GM12878 (cell line): ENCODE results near the gene SLC7A10. TPM values are rescaled to one million over a fixed set of nuclear protein-coding genes. Genes with fewer than 3 reads are reported as not detected.

Experiments used
- ATAC-seq: fragments of 200-7000 bp; cut with Tn5 transposase; 3 replicates; pipeline ENCODE4 v1.9.1; 2020; ENCODE audit warnings: mild to moderate bottlenecking, moderate library complexity
- BruUV-seq: library from RNA; stranded (reverse); fragments of 400-500 nt; replicated peaks from 2 replicates; lab custom pipeline; 2021; lab: Mats Ljungman, UMichigan
- CTCF ChIA-PET: fragments of 300-600 bp; sonication (Branson Sonifier 250); formaldehyde crosslinking; extraction: SDS; loops from one replicate; lab custom pipeline; 2021; ENCODE audit warnings: inconsistent platforms; lab: Yijun Ruan, JAX
- POLR2A ChIA-PET: fragments of 350-600 bp; formaldehyde crosslinking; extraction: SDS; loops from one replicate; lab custom pipeline; 2021; ENCODE audit warnings: inconsistent platforms; lab: Charles Lee
- RAD21 ChIA-PET: fragments of 300-600 bp; sonication (Branson Sonifier 250); formaldehyde crosslinking; loops from one replicate; lab custom pipeline; 2023; ENCODE audit warnings: antibody characterized with exemption; ENCODE audit not compliant: unreplicated experiment; lab: Charles Lee
- SMC1A ChIA-PET: fragments of 300-600 bp; sonication (Branson Sonifier 250); formaldehyde crosslinking; loops from one replicate; lab custom pipeline; 2023; ENCODE audit not compliant: unreplicated experiment, uncharacterized antibody; lab: Charles Lee
- DNase-seq: peaks from one replicate; pipeline ENCODE4 v3.0.0-alpha.2; 2011; ENCODE audit warnings: low read depth, low spot score
- FAIRE-seq: peaks from 3 replicates; lab custom pipeline; 2011; peaks lifted over from hg19 to GRCh38; lab: Jason Lieb, UNC
- H2AFZ ChIP-seq: 2 replicates; pipeline ENCODE4 v1.6.0; 2011; ENCODE audit warnings: low read depth, low read length, control low read depth; ENCODE audit not compliant: control insufficient read depth
- H3K27ac ChIP-seq: 2 replicates; pipeline ENCODE4 v1.5.1; 2011; ENCODE audit warnings: control low read depth; ENCODE audit not compliant: control insufficient read depth, insufficient read depth
- H3K27me3 ChIP-seq, 2 experiments: replicated peaks in 1 of 2; 2 replicates each; pipeline versions ENCODE4 v1.6.0 to v1.6.1; 2011; ENCODE audit warnings: low read length in 1 of 2; ENCODE audit not compliant: control insufficient read depth in 2 of 2, insufficient read depth in 2 of 2
- H3K36me3 ChIP-seq, 2 experiments: 2 replicates each; pipeline ENCODE4 v1.5.1; 2011; ENCODE audit warnings: low read length in 1 of 2; ENCODE audit not compliant: control insufficient read depth in 2 of 2, insufficient read depth in 2 of 2
- H3K4me1 ChIP-seq: 2 replicates; pipeline ENCODE4 v1.6.1; 2011; ENCODE audit warnings: mild to moderate bottlenecking, low read length, moderate library complexity, mixed read lengths; ENCODE audit not compliant: control insufficient read depth, insufficient read depth
- H3K4me2 ChIP-seq: 2 replicates; pipeline ENCODE4 v1.6.0; 2011; ENCODE audit warnings: control low read depth; ENCODE audit not compliant: control insufficient read depth, insufficient read depth
- H3K4me3 ChIP-seq: fragments of 200-600 bp; sonication (generic); 2 replicates; pipeline ENCODE4 v1.5.1; 2016
- H3K79me2 ChIP-seq: 2 replicates; pipeline ENCODE4 v1.6.0; 2011; ENCODE audit warnings: low read length; ENCODE audit not compliant: control insufficient read depth, insufficient read depth
- H3K9ac ChIP-seq: 2 replicates; pipeline ENCODE4 v1.8.0; 2011; ENCODE audit warnings: low read length, control low read depth, mixed read lengths; ENCODE audit not compliant: control insufficient read depth, insufficient read depth
- H3K9me3 ChIP-seq: replicated peaks from 3 replicates; pipeline ENCODE4 v1.5.1; 2011; ENCODE audit warnings: mild to moderate bottlenecking, low read length; ENCODE audit not compliant: control insufficient read depth, insufficient read depth
- H4K20me1 ChIP-seq: 2 replicates; pipeline ENCODE4 v1.6.0; 2011; ENCODE audit not compliant: control insufficient read depth, insufficient read depth
- BCL11A ChIP-seq: IDR thresholded peaks from 2 replicates; pipeline ENCODE4 v1.6.1; 2011; ENCODE audit warnings: low read depth, low read length
- FOXM1 ChIP-seq: IDR thresholded peaks from 2 replicates; pipeline ENCODE4 v1.6.1; 2012; ENCODE audit warnings: low read depth, mild to moderate bottlenecking, inconsistent platforms, low read length, moderate library complexity
- IKZF1 ChIP-seq: fragments of 450-650 bp; conservative IDR thresholded peaks from 2 replicates; pipeline ENCODE4 v1.6.1; 2017; ENCODE audit warnings: antibody characterized with exemption, mild to moderate bottlenecking
- MAX ChIP-seq: IDR thresholded peaks from 2 replicates; pipeline ENCODE4 v1.6.1; 2012; ENCODE audit warnings: low read depth, low read length, improper control_type of control experiment
- MYC ChIP-seq: IDR thresholded peaks from 2 replicates; pipeline ENCODE4 v1.6.1; 2011; ENCODE audit warnings: mild to moderate bottlenecking, low read length, moderate library complexity, inconsistent platforms; ENCODE audit not compliant: insufficient read depth, insufficient replicate concordance, insufficient read length, severe bottlenecking
- NFIC ChIP-seq: IDR thresholded peaks from 2 replicates; pipeline ENCODE4 v1.6.1; 2012; ENCODE audit warnings: low read depth, mild to moderate bottlenecking, inconsistent platforms, low read length, moderate library complexity
- PAX5 ChIP-seq: IDR thresholded peaks from 2 replicates; pipeline ENCODE4 v1.6.1; 2011; ENCODE audit warnings: low read depth, low read length, borderline replicate concordance
- SMARCA5 ChIP-seq: fragments of 450-650 bp; IDR thresholded peaks from 2 replicates; pipeline ENCODE4 v1.6.1; 2017; ENCODE audit warnings: mild to moderate bottlenecking
- YY1 ChIP-seq: IDR thresholded peaks from 2 replicates; pipeline ENCODE4 v1.6.1; 2011; ENCODE audit warnings: low read depth, mild to moderate bottlenecking, low read length
- ZNF622 ChIP-seq: fragments of 450-650 bp; IDR thresholded peaks from 2 replicates; pipeline ENCODE4 v1.6.1; 2017; ENCODE audit warnings: mild to moderate bottlenecking, inconsistent platforms
- whole genome bisulfite sequencing: methylation state at CpG from one replicate; pipeline ENCODE4 v1.1.6; 2016; ENCODE audit warnings: low lambda C conversion rate; ENCODE audit not compliant: insufficient replicate concordance, insufficient coverage; ENCODE audit errors: missing lambda C conversion rate; 5-methylcytosine and 5-hydroxymethylcytosine counted together
- in situ Hi-C: fragments of 300-500 bp; cut with MboI; formaldehyde crosslinking; loops from 9 replicates; pipeline ENCODE4 v1.14.3; 2018; ENCODE audit warnings: mixed read lengths
- intact Hi-C: fragments of 100-400 bp; cut with micrococcal nuclease; formaldehyde crosslinking; loops from one replicate; pipeline ENCODE4 v1.14.2; 2022; ENCODE audit not compliant: unreplicated experiment
- polyA plus RNA-seq, 11 experiments: library from polyadenylated mRNA; depleted of rRNA in 4 of 11; unstranded in 6 of 11; stranded (reverse) in 5 of 11; fragments of >200 nt; fragmentation: Nextera tagmentation in 4 of 11; fragmentation: Illumina TruSeq in 1 of 11; extraction: Ambion mirVana in 4 of 11; extraction: Trizol in 1 of 11; gene quantifications; 1 replicate in 1 of 11; 2 replicates in 10 of 11; pipeline versions ENCODE4 v1.2.1 to v1.2.3, GENCODE V29; 2011 to 2016; ENCODE audit warnings: inconsistent platforms in 2 of 11, missing spikeins in 2 of 11, low read depth in 1 of 11
- total RNA-seq, 4 experiments: library from RNA; depleted of rRNA in 3 of 4; stranded (reverse); fragments of >200 nt in 3 of 4; fragmentation: Illumina TruSeq in 1 of 4; extraction: Trizol in 1 of 4; gene quantifications; 2 replicates each; pipeline versions ENCODE4 v1.2.1 to v1.2.3, GENCODE V29; 2013 to 2021

The SLC7A10 gene
- total and polyA plus RNA-seq, 10 of the 15 experiments (the other 5 are each of a cell fraction or from before 2014, with no cell fraction given): not detected

DNA sequence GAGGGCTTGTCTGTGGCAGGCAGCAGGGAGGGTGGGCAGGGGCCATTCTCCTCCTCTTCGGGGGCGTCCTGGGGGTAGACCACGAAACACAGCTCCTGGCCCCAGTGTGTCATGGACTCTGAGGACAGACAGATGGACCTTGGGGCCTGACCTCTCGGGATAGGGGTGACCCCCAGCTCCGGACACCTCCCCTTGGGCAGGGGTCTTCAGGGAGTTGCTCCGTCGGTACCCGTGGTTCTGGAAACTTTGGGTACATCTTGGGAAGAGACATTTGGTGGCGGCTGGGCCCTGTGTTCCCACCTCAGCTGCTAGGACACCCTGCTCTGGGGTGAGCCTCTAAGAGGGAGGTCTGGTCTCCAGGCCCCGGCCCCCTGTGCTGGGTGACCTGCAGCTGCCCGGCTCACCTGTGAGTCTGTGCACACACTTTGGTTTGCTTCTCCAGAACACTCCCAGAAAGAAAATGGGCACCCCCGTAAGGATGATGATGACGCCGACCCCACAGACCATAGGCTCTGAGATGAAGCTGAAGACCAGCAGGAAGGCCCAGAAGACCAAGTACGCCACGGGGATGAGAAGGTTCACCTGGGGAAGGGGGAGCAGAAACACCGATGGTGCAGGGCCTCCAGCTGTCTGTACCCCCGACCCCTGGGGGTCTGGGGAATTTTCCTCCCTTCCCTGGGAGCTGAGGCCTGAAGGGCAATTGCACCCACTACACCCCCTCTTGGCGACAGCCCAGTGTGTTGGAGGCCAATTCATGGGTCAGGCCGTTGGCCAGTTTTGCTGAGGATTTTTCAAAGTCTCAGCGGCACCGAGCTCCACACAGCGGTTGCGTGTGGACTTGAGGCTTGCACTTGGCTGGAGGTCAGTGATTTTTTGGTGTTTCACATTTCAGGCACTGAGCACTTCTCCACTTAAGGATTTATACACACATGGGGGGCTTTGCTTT is 16.5 kb downstream of the SLC7A10 start (continued):
- no peak for TF ChIP-seq MYC
- TF ChIP-seq PAX5: no peak

- Histone ChIP-seq H3K4me3 (no peak overlapping the region), H3K9me3 (no peaks in the 10 kb centered on the region), H4K20me1 (no peaks in the 10 kb centered on the region), H3K27ac (no peak overlapping the region), H3K79me2 (no peaks in the 10 kb centered on the region), H3K4me1 (no peaks in the 10 kb centered on the region), H3K27me3 (no peaks in the 10 kb centered on the region), H3K36me3 (no peaks in the 10 kb centered on the region), H3K4me2 (no peak overlapping the region), H3K9ac (no peak overlapping the region), H2AFZ (no peak overlapping the region)
- FAIRE-seq (no peak), ATAC-seq (no peak), DNase-seq (no peak)
- in situ Hi-C loops: no loop called here
- BruUV-seq: no TSS peak
- TF ChIP-seq IKZF1 (no peak), FOXM1 (no peak), BCL11A (no peak), ZNF622 (no peak), SMARCA5 (no peak), NFIC (no peak), MYC (no peak), YY1 (no peak), MAX (no peak)
- ChIA-PET POLR2A (no interaction called here), SMC1A (interaction anchor here (0.7 kb wide), 1 partner anchor 31 kb away, joined by 3 read pairs; no protein-coding TSS in a partner anchor), RAD21 (no interaction called here), CTCF (no interaction called here)
- 7% methylated on average over 10 of the region's 11 CpGs for WGBS
- intact Hi-C loops: no loop called here
These were observed 17.2 kb downstream of the SLC7A10 start for GRCh38 chr19:33208371-33208895.
